Muscle layer of duodenum (tissue), 2 donors: ENCODE data around the gene ATP1A4.

Experiments used
- H3K27ac ChIP-seq: one replicate; pipeline ENCODE4 v1.7.0; 2013; ENCODE audit warnings: mild to moderate bottlenecking, low read length
- H3K27me3 ChIP-seq: one replicate; pipeline ENCODE4 v1.7.0; 2013; ENCODE audit warnings: low read depth, mild to moderate bottlenecking, control low read depth, low read length
- H3K36me3 ChIP-seq, 2 donors: one replicate each; pipeline ENCODE4 v1.7.0; 2013; ENCODE audit warnings: low read length in 2 of 2, control low read depth in 1 of 2, mild to moderate bottlenecking in 1 of 2; ENCODE audit not compliant: insufficient read depth in 2 of 2, control insufficient read depth in 1 of 2
- H3K4me1 ChIP-seq, 2 donors: one replicate each; pipeline ENCODE4 v1.7.0; 2013; ENCODE audit warnings: low read length in 2 of 2, mild to moderate bottlenecking in 2 of 2, control low read depth in 1 of 2, moderate library complexity in 1 of 2; ENCODE audit not compliant: insufficient read depth in 2 of 2, control insufficient read depth in 1 of 2
- H3K4me3 ChIP-seq, 2 donors: one replicate each; pipeline ENCODE4 v1.7.0; 2013; ENCODE audit warnings: low read length in 2 of 2, low read depth in 1 of 2, mild to moderate bottlenecking in 1 of 2
- H3K9me3 ChIP-seq, 2 donors: one replicate each; pipeline ENCODE4 v1.7.0; 2013; ENCODE audit warnings: low read length in 2 of 2, control low read depth in 1 of 2, mild to moderate bottlenecking in 1 of 2; ENCODE audit not compliant: control insufficient read depth in 1 of 2
- donor health status: healthy.

The ATP1A4 gene

GRCh38 chr1:160164121-160164520 is 12.7 kb downstream of the ATP1A4 start:
- Histone ChIP-seq H3K36me3 (no peaks in the 10 kb centered on the region), H3K27me3 (no peaks in the 10 kb centered on the region), H3K27ac (no peak overlapping the region), H3K9me3 (no peaks in the 10 kb centered on the region), H3K4me1 (no peaks in the 10 kb centered on the region), H3K4me3 (no peak overlapping the region)

- Histone ChIP-seq H3K36me3 (no peaks in the 10 kb centered on the region), H3K27me3 (no peaks in the 10 kb centered on the region), H3K4me1 (no peaks in the 10 kb centered on the region), H3K4me3 (no peak overlapping the region), H3K9me3 (no peaks in the 10 kb centered on the region), H3K27ac (no peak overlapping the region)
Measured at GRCh38 chr1:160166166-160166868, 14.9 kb downstream of the ATP1A4 start.

- Histone ChIP-seq H3K27ac (no peak overlapping the region), H3K9me3 (no peaks in the 10 kb centered on the region), H3K4me3 (no peak overlapping the region), H3K36me3 (no peaks in the 10 kb centered on the region), H3K4me1 (no peaks in the 10 kb centered on the region), H3K27me3 (no peaks in the 10 kb centered on the region)
Measured at GRCh38 chr1:160167056-160167455, 15.7 kb downstream of the ATP1A4 start.

GRCh38 chr1:160167580-160167979 is 16.2 kb downstream of the ATP1A4 start:
- Histone ChIP-seq H3K27me3 (no peaks in the 10 kb centered on the region), H3K27ac (no peak overlapping the region), H3K36me3 (no peaks in the 10 kb centered on the region), H3K4me1 (no peaks in the 10 kb centered on the region), H3K4me3 (no peak overlapping the region), H3K9me3 (no peaks in the 10 kb centered on the region)

- no peaks in the 10 kb centered on the region for H3K36me3 ChIP-seq
- H3K9me3 ChIP-seq = no peaks in the 10 kb centered on the region
- no peak overlapping the region for H3K4me3 ChIP-seq
- H3K27ac ChIP-seq = no peak overlapping the region
- no peaks in the 10 kb centered on the region for H3K27me3 ChIP-seq
- H3K4me1 ChIP-seq = no peaks in the 10 kb centered on the region
Measured at GRCh38 chr1:160168016-160168415, 16.6 kb downstream of the ATP1A4 start.

- no peaks in the 10 kb centered on the region for H3K36me3 ChIP-seq
- H3K27ac ChIP-seq = no peak overlapping the region
- no peaks in the 10 kb centered on the region for H3K27me3 ChIP-seq
- no peaks in the 10 kb centered on the region for H3K9me3 ChIP-seq
- H3K4me3 ChIP-seq = no peak overlapping the region
- H3K4me1 ChIP-seq = no peaks in the 10 kb centered on the region
Measured at GRCh38 chr1:160168609-160169369, 17.4 kb downstream of the ATP1A4 start.

- H3K4me3 ChIP-seq = no peak overlapping the region
- H3K27ac ChIP-seq = no peak overlapping the region
- H3K36me3 ChIP-seq = no peaks in the 10 kb centered on the region
- no peaks in the 10 kb centered on the region for H3K4me1 ChIP-seq
- H3K27me3 ChIP-seq = no peaks in the 10 kb centered on the region
- H3K9me3 ChIP-seq = no peaks in the 10 kb centered on the region
Measured at GRCh38 chr1:160169553-160170399, 18.4 kb downstream of the ATP1A4 start.

- H3K27ac ChIP-seq = no peak overlapping the region
- no peak overlapping the region for H3K4me3 ChIP-seq
- no peaks in the 10 kb centered on the region for H3K36me3 ChIP-seq
- no peaks in the 10 kb centered on the region for H3K27me3 ChIP-seq
- H3K9me3 ChIP-seq = no peaks in the 10 kb centered on the region
- peaks cover 0 to 4% of the 10 kb centered on the region in 2 donors for H3K4me1 ChIP-seq
Measured at GRCh38 chr1:160171354-160171753, 20.0 kb downstream of the ATP1A4 start.

GRCh38 chr1:160171980-160172379 is 20.6 kb downstream of the ATP1A4 start:
- no peaks in the 10 kb centered on the region for H3K9me3 ChIP-seq

GRCh38 chr1:160177231-160177630 is 25.8 kb downstream of the ATP1A4 start:
- Histone ChIP-seq H3K4me1 (peaks cover 0 to 4% of the 10 kb centered on the region in 2 donors), H3K9me3 (no peaks in the 10 kb centered on the region), H3K4me3 (no peak overlapping the region), H3K27ac (no peak overlapping the region), H3K36me3 (no peaks in the 10 kb centered on the region), H3K27me3 (no peaks in the 10 kb centered on the region)

More at GRCh38 chr1:160171980-160172379, 20.6 kb downstream of the ATP1A4 start:
- Histone ChIP-seq H3K27ac (no peak overlapping the region), H3K4me3 (no peak overlapping the region), H3K4me1 (peaks cover 0 to 4% of the 10 kb centered on the region in 2 donors), H3K36me3 (no peaks in the 10 kb centered on the region), H3K27me3 (no peaks in the 10 kb centered on the region)

- no peaks in the 10 kb centered on the region for H3K27me3 ChIP-seq
- no peak overlapping the region for H3K27ac ChIP-seq
- no peak overlapping the region for H3K4me3 ChIP-seq
- H3K9me3 ChIP-seq = no peaks in the 10 kb centered on the region
- no peaks in the 10 kb centered on the region for H3K36me3 ChIP-seq
- peaks cover 0 to 4% of the 10 kb centered on the region in 2 donors for H3K4me1 ChIP-seq
Measured at GRCh38 chr1:160177667-160178066, 26.3 kb downstream of the ATP1A4 start.
